Pancreas (tissue), 10 donors: ENCODE results near the gene RAP1GAP2. TPM values are rescaled to one million over a fixed set of nuclear protein-coding genes. Genes with fewer than 3 reads are reported as not detected.
"Not testable (repeated sequence)": the region's sequence is repeated elsewhere in the genome, so short reads cannot be mapped to it uniquely, and the experiment has no call there.

Source experiments
- ATAC-seq, 4 donors: fragments of 200-7000 bp; cut with Tn5 transposase; one replicate each; pipeline versions ENCODE4 v1.8.0 to v1.9.1; 2020; ENCODE audit warnings: mild to moderate bottlenecking in 4 of 4, moderate library complexity in 4 of 4
- DNase-seq, 6 donors: peaks; one replicate each; pipeline ENCODE4 v3.0.0-alpha.2; 2020
- FAIRE-seq: peaks from 2 replicates; lab custom pipeline; 2012; peaks lifted over from hg19 to GRCh38; lab: Jason Lieb, UNC
- H3K27ac ChIP-seq, 4 donors: fragments of 200-600 bp; sonication (generic); 1 replicate in 3 of 4; 2 replicates in 1 of 4; pipeline versions ENCODE4 v1.5.0 to v1.8.0; 2020
- H3K27me3 ChIP-seq, 4 donors: fragments of 200-600 bp; one replicate each; pipeline ENCODE4 v1.8.0; 2021
- H3K36me3 ChIP-seq, 3 donors: fragments of 200-600 bp; sonication (generic) in 1 of 3; one replicate each; pipeline versions ENCODE4 v1.5.0 to v1.8.0; 2020 to 2021
- H3K4me1 ChIP-seq, 3 donors: fragments of 200-600 bp; one replicate each; pipeline ENCODE4 v1.8.0; 2021
- H3K4me3 ChIP-seq, 4 donors: fragments of 200-600 bp; sonication (generic) in 2 of 4; one replicate each; pipeline versions ENCODE4 v1.5.0 to v1.8.0; 2020 to 2021
- H3K9me3 ChIP-seq, 4 donors: fragments of 200-600 bp; one replicate each; pipeline ENCODE4 v1.8.0; 2021
- WGBS, 2 donors: extraction: QIAGEN DNeasy Blood & Tissue Kit; methylation state at CpG; one replicate each; pipeline ENCODE4 v1.1.7; 2013; 5-methylcytosine and 5-hydroxymethylcytosine counted together
- intact Hi-C, 3 donors: fragments of 100-400 bp; cut with DNase I; formaldehyde crosslinking; loops; one replicate each; pipeline versions ENCODE4 v1.11.1 to v1.14.2; 2022
- polyA plus RNA-seq, 2 donors: library from polyadenylated mRNA; stranded (reverse); fragments of 200-250 nt; gene quantifications; one replicate each; pipeline ENCODE4 v1.2.3, GENCODE V29; 2013
- total RNA-seq, 6 donors: library from RNA; stranded (reverse); fragmentation: NEBNext Ultra II Directional in 4 of 6; extraction: Animal tissue kit (Norgen Biotek cat#: 25700) in 4 of 6; gene quantifications; one replicate each; pipeline versions ENCODE4 v1.2.1 to v1.2.4, GENCODE V29; 2021 to 2023
- TF ChIP-seq, protein P1 (sequence below), 4 donors: fragments of 200-600 bp; sonication (generic) in 3 of 4; IDR thresholded peaks; one replicate each; pipeline versions ENCODE4 v1.5.0 to v1.8.0; 2021; ENCODE audit warnings: antibody characterized with exemption in 4 of 4
- donor health status: healthy with polysubstance abuse.
- donor health status: DM: no; HTN: no; CAD: no; lungs with moderate emphysema.
- donor health status: DM: no; HTN: no; CAD: no.
- donor health status: control.
- donor health status: control.
- donor health status: Bipolar disorder and iron deficiency.
- donor health status: DM: yes; HTN: yes; CAD: no.
- donor health status: DM: no; HTN: no; CAD: no.
- donor health status: DM: no; HTN: no; CAD: no.
- donor health status: DM: yes; HTN: yes; CAD: no.

RAP1GAP2 gene
- total and polyA plus RNA-seq, 8 donors, result 29.7 to 51.2 (median 43.0) TPM

DNA sequence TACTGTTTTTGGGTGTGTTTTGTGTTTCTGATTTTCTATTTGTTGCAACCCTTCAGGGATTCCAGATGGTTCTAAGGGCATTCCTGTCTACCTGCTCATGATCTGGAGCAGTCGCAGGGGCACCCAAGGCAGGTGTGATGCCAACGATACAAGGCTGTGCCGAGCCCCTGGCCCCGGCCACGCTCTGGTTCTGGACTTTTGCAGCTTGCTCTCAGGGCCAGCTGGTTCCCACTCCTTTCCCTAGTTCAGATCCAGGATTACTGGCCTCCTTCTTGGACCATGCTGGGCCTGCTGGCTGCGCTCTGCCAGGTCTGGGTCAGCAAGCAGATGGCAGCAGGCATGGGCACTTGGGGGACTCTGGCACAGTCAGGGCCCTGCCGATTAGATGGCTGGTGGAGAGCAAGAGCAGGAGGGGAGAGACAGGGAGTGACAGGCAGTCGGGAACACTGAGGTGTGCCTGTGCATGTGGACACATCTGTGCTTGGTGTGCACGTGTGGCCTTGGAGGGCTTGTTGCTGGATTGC lies 15.2 kb upstream of the RAP1GAP2 start:
- TF ChIP-seq, protein P1, sequence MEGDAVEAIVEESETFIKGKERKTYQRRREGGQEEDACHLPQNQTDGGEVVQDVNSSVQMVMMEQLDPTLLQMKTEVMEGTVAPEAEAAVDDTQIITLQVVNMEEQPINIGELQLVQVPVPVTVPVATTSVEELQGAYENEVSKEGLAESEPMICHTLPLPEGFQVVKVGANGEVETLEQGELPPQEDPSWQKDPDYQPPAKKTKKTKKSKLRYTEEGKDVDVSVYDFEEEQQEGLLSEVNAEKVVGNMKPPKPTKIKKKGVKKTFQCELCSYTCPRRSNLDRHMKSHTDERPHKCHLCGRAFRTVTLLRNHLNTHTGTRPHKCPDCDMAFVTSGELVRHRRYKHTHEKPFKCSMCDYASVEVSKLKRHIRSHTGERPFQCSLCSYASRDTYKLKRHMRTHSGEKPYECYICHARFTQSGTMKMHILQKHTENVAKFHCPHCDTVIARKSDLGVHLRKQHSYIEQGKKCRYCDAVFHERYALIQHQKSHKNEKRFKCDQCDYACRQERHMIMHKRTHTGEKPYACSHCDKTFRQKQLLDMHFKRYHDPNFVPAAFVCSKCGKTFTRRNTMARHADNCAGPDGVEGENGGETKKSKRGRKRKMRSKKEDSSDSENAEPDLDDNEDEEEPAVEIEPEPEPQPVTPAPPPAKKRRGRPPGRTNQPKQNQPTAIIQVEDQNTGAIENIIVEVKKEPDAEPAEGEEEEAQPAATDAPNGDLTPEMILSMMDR (IDR thresholded peaks at IDR 0.05), result no peak
- FAIRE-seq (no peak), DNase-seq (no peak), ATAC-seq (no peak)
- intact Hi-C loops, result no loop called here
- H3K36me3 ChIP-seq, result no peaks in the 10 kb centered on the region
- no peak overlapping the region for H3K4me3 ChIP-seq
- WGBS, 2 donors, result 69 to 78% methylated on average over 9 of the region's 9 CpGs
- no peak overlapping the region for H3K27ac ChIP-seq
- H3K9me3 ChIP-seq, result no peaks in the 10 kb centered on the region
- no peaks in the 10 kb centered on the region for H3K4me1 ChIP-seq
- H3K27me3 ChIP-seq, result no peaks in the 10 kb centered on the region

DNA sequence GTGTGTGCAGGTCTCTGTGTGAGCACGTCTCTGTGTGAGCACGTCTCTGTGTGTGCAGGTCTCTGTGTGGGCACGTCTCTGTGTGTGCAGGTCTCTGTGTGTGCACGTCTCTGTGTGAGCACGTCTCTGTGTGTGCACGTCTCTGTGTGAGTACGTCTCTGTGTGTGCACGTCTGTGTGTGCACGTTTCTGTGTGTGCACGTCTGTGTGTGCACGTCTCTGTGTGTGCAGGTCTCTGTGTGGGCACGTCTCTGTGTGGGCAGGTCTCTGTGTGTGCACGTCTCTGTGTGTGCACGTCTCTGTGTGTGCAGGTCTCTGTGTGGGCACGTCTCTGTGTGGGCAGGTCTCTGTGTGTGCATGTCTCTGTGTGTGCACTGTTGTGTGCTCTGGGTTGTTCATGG lies 14.6 kb upstream of the RAP1GAP2 start:
- H3K27me3 ChIP-seq, intact Hi-C loops, DNase-seq, H3K4me1 ChIP-seq, H3K9me3 ChIP-seq, ATAC-seq, H3K36me3 ChIP-seq, H3K27ac ChIP-seq, H3K4me3 ChIP-seq, FAIRE-seq: not testable (repeated sequence)
- WGBS, 2 donors, result 73 to 88% methylated on average over 14 to 15 of the region's 15 CpGs

DNA sequence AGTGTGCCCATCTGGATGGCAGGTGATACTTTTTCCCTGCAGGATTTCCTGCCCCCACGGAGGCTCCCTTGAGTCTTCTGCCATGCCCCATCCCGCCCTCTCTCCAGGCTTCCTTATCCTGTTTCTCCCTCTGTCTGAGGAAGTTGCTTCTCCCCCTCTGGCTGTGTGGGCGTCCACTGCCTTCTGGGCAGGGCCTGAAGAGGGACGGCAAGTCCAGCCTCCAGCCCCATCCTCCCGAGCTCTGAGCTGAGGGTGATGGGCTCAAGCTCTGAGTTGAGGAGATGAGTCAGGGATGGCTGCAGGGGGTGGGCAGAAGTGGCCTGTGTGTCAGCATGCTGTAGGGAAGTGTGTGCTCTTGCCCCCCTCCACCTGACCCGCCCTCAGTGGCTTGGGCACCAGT lies 14.2 kb upstream of the RAP1GAP2 start:
- no peak for FAIRE-seq
- WGBS, 2 donors, result 69 to 79% methylated on average over 6 of the region's 6 CpGs
- Histone ChIP-seq H3K9me3 (no peaks in the 10 kb centered on the region), H3K27me3 (no peaks in the 10 kb centered on the region), H3K36me3 (no peaks in the 10 kb centered on the region), H3K4me1 (no peaks in the 10 kb centered on the region), H3K4me3 (no peak overlapping the region), H3K27ac (no peak overlapping the region)
- intact Hi-C loops, result no loop called here
- TF ChIP-seq, protein P1 (IDR thresholded peaks at IDR 0.05), result no peak
- DNase-seq, result no peak
- ATAC-seq, result no peak

DNA sequence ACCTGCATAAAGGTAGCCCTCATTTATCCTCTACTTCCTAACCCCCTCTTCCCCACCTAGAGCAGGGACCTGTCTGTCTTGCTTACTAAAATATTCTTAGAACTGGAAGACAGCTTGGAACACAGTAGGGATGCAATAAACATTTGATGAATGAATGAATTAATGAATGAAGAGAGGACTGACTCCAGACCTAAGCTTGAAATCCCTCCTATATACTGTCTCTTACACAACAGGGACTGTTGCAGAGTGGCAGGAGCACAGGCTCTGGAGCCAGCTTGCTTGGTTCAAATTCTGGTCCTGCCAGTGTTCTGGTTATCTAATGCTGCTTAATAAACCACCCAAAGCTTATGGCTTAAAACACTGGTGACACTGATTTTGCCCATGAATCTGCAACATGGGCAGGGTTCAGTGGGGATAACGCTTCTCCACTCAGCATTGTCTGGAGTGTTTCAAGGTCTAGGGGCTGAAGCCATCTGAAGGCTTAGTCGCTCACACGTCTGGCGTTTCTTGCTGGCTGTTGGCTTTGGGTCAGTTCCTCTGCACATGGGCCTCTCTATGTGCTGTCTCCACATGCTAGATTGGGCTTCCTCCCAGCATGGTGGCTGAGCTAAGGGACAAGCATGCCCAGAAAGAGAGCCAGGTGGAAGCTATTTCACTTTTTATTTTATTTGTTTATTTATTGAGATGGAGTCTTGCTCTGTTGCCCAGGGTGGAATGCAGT lies 12.8 kb upstream of the RAP1GAP2 start:
- DNase-seq, result no peak
- Histone ChIP-seq H3K36me3 (no peaks in the 10 kb centered on the region), H3K27me3 (no peaks in the 10 kb centered on the region), H3K27ac (no peak overlapping the region), H3K4me1 (no peaks in the 10 kb centered on the region), H3K9me3 (no peaks in the 10 kb centered on the region), H3K4me3 (no peak overlapping the region)
- 92% methylated on average over 4 of the region's 4 CpGs for WGBS, 2 donors
- intact Hi-C loops, result no loop called here
- TF ChIP-seq, protein P1 (IDR thresholded peaks at IDR 0.05), result no peak
- FAIRE-seq, result no peak
- ATAC-seq, result no peak

DNA sequence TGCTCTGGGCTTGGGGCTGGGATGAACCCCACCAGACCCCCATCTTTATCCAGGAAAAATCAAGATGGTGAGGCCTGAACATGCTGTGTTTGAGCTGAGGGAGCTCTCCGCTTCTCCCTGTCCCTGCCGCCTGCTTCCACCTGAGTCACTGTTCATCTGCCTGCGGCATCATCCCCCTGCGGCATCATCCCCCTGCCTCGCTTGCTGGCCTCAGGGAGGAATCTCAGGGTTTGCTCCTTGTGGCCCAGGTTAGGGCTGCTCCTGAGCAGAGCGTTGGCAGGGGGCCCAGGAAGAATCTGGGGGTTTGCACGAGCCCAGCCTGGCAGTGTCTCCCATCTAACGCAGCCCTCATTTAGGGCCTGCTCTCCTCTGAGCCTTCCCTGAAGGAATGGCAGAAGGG lies 11.4 kb upstream of the RAP1GAP2 start:
- Histone ChIP-seq H3K4me1 (no peaks in the 10 kb centered on the region), H3K9me3 (no peaks in the 10 kb centered on the region), H3K36me3 (no peaks in the 10 kb centered on the region), H3K4me3 (no peak overlapping the region), H3K27me3 (no peaks in the 10 kb centered on the region), H3K27ac (no peak overlapping the region)
- FAIRE-seq (no peak), DNase-seq (no peak), ATAC-seq (no peak)
- TF ChIP-seq, protein P1 (IDR thresholded peaks at IDR 0.05), result no peak
- intact Hi-C loops, result no loop called here
- 86 to 91% methylated on average over 8 of the region's 8 CpGs for WGBS, 2 donors

DNA sequence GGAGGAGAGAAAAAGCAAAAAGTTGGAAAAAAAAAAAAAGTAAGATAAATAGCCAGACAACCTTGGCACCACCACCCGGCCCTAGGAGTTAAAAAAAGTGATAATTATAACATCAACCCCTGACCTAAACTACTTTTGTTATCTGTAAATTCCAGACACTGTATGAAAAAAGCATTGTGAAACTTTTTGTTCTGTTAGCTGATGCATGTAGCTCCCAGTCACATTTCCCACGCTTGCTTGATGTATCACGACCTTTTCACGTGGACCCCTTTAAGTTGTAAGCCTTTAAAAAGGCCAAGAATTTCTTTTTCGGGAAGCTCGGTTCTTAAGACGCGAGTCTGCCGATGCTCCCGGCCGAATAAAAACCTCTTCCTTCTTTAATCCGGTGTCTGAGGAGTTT lies 10.9 kb upstream of the RAP1GAP2 start:
- DNase-seq, H3K36me3 ChIP-seq, H3K27ac ChIP-seq, H3K9me3 ChIP-seq, H3K4me3 ChIP-seq, intact Hi-C loops, H3K4me1 ChIP-seq, H3K27me3 ChIP-seq, FAIRE-seq, ATAC-seq: not testable (repeated sequence)
- 64 to 66% methylated on average over 12 of the region's 12 CpGs for WGBS, 2 donors
